Lung (tissue), 12 donors: ENCODE results near the gene CRTAC1. TPM values are rescaled to one million over a fixed set of nuclear protein-coding genes. Genes with fewer than 3 reads are reported as not detected.
A peak's percentile ranks its signal among the peaks of the same experiment; 100 is the strongest.

Experiments used
- ATAC-seq: fragments of 200-7000 bp; cut with Tn5 transposase; one replicate; pipeline ENCODE4 v1.9.1; 2020; ENCODE audit warnings: moderate number of reproducible peaks; ENCODE audit not compliant: insufficient read depth, low FRiP score
- DNase-seq, 3 donors: peaks; one replicate each; pipeline ENCODE4 v3.0.0-alpha.2; 2013 to 2017
- H3K27ac ChIP-seq, 2 donors: one replicate each; pipeline ENCODE4 v1.5.1; 2013; ENCODE audit warnings: mild to moderate bottlenecking in 2 of 2, moderate library complexity in 2 of 2, control low read depth in 1 of 2, inconsistent platforms in 1 of 2, low read depth in 1 of 2, low read length in 1 of 2
- H3K27me3 ChIP-seq, 3 donors: one replicate each; pipeline ENCODE4 v1.5.1; 2013; ENCODE audit warnings: low read length in 2 of 3; ENCODE audit not compliant: control insufficient read depth in 3 of 3, insufficient read depth in 3 of 3
- H3K36me3 ChIP-seq, 4 donors: one replicate each; pipeline ENCODE4 v1.5.1; 2013; ENCODE audit warnings: low read length in 4 of 4, mild to moderate bottlenecking in 1 of 4, moderate library complexity in 1 of 4; ENCODE audit not compliant: control insufficient read depth in 4 of 4, insufficient read depth in 4 of 4
- H3K4me1 ChIP-seq, 5 donors: one replicate each; pipeline ENCODE4 v1.5.1; 2013; ENCODE audit warnings: low read length in 5 of 5, mild to moderate bottlenecking in 2 of 5, moderate library complexity in 1 of 5; ENCODE audit not compliant: control insufficient read depth in 5 of 5, insufficient read depth in 5 of 5
- H3K4me3 ChIP-seq: one replicate; pipeline ENCODE4 v1.5.1; 2013; ENCODE audit warnings: mild to moderate bottlenecking, control low read depth, moderate library complexity
- H3K9ac ChIP-seq, 2 donors: one replicate each; pipeline ENCODE4 v1.5.1; 2013; ENCODE audit warnings: low read length in 2 of 2, control low read depth in 1 of 2; ENCODE audit not compliant: insufficient read depth in 1 of 2
- H3K9me3 ChIP-seq, 4 donors: one replicate each; pipeline ENCODE4 v1.5.1; 2013; ENCODE audit warnings: low read length in 3 of 4, mild to moderate bottlenecking in 1 of 4, moderate library complexity in 1 of 4; ENCODE audit not compliant: control insufficient read depth in 4 of 4, insufficient read depth in 3 of 4
- CTCF ChIP-seq: IDR thresholded peaks from 2 replicates; pipeline ENCODE4 v1.5.1; 2012; ENCODE audit warnings: mild to moderate bottlenecking; ENCODE audit errors: control extremely low read depth, extremely low read depth
- WGBS, 2 donors: extraction: QIAGEN DNeasy Blood & Tissue Kit; methylation state at CpG; one replicate each; pipeline ENCODE4 v1.1.7; 2013; 5-methylcytosine and 5-hydroxymethylcytosine counted together
- polyA plus RNA-seq, 2 donors: library from polyadenylated mRNA; stranded (reverse); fragments of 200-250 nt; gene quantifications; one replicate each; pipeline ENCODE4 v1.2.1, GENCODE V29; 2013
- total RNA-seq, 2 donors: library from RNA; depleted of rRNA in 1 of 2; stranded (reverse); fragments of >200 nt in 1 of 2; gene quantifications; one replicate each; pipeline ENCODE4 v1.2.1, GENCODE V29; 2014 to 2021
- donor health status: control.
- donor health status: control.
- donor health status: Bipolar disorder and iron deficiency.
- donor health status: healthy.
- donor health status: DM: yes; HTN: yes; CAD: no.

CRTAC1 gene
- total and polyA plus RNA-seq, 4 donors, result 45.8 to 82.4 (median 54.3) TPM

DNA sequence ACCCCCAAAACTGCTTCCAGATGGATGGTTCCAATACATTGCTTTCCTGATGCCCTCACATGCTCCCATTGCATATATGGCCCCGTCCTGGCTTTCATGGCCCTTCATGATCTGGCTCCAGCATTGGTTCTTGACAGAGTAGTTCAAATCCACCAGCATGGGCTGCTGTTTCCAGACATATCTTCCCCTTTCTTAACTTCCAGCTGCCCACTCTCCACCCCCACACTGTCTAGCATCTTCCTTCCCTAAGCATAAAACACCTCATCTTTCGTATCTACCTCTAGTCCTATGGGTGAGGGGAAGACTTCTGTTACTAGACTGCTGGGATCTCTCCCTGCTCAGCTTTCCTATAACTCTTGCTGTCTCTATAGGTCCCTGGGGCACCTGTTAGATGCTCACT, 194.0 kb downstream of the CRTAC1 start:
- no peaks in the 10 kb centered on the region for H3K9me3 ChIP-seq
- H3K36me3 ChIP-seq, result no peaks in the 10 kb centered on the region
- ATAC-seq, result no peak
- no peak overlapping the region for H3K9ac ChIP-seq
- no peak for TF ChIP-seq CTCF
- DNase-seq, result no peak
- peaks cover 0 to 5% (median 2%) of the 10 kb centered on the region in 3 donors for H3K27me3 ChIP-seq
- H3K4me1 ChIP-seq, result peaks cover 0 to 6% (median 0%) of the 10 kb centered on the region in 5 donors
- WGBS, 2 donors, result 83 to 84% methylated on average over 2 of the region's 2 CpGs
- H3K4me3 ChIP-seq, result no peak overlapping the region
- peak overlapping the region in 1 of 2 donors; percentile 8 for H3K27ac ChIP-seq

GRCh38 chr10:97831259-97831658, 199.2 kb downstream of the CRTAC1 start:
- Histone ChIP-seq H3K9ac (no peak overlapping the region), H3K36me3 (no peaks in the 10 kb centered on the region), H3K27me3 (peaks cover 0 to 2% (median 2%) of the 10 kb centered on the region in 3 donors), H3K4me1 (peaks cover 0 to 2% (median 0%) of the 10 kb centered on the region in 5 donors), H3K9me3 (peaks cover 0 to 2% (median 0%) of the 10 kb centered on the region in 4 donors), H3K4me3 (no peak overlapping the region), H3K27ac (no peak overlapping the region)
- no peak for TF ChIP-seq CTCF
- no peak for ATAC-seq
- WGBS, 2 donors, result 79 to 84% methylated on average over 2 of the region's 2 CpGs
- no peak for DNase-seq

GRCh38 chr10:97830064-97830463, 200.4 kb downstream of the CRTAC1 start:
- Histone ChIP-seq H3K4me1 (no peaks in the 10 kb centered on the region), H3K27ac (no peak overlapping the region), H3K9me3 (peaks cover 0 to 2% (median 0%) of the 10 kb centered on the region in 4 donors), H3K9ac (no peak overlapping the region), H3K27me3 (peaks cover 0 to 2% (median 2%) of the 10 kb centered on the region in 3 donors), H3K4me3 (no peak overlapping the region), H3K36me3 (no peaks in the 10 kb centered on the region)
- no peak for TF ChIP-seq CTCF
- DNase-seq (peak in 1 of 3 donors; percentile 10), ATAC-seq (peak; percentile 50)
- WGBS, 2 donors, result 19 to 24% methylated on average over 3 of the region's 3 CpGs

GRCh38 chr10:97828721-97829120, 201.7 kb downstream of the CRTAC1 start:
- H3K9ac ChIP-seq, result no peak overlapping the region
- no peak overlapping the region for H3K27ac ChIP-seq
- no peaks in the 10 kb centered on the region for H3K36me3 ChIP-seq
- no peaks in the 10 kb centered on the region for H3K4me1 ChIP-seq
- no peak for ATAC-seq
- DNase-seq, result no peak
- no peak overlapping the region for H3K4me3 ChIP-seq
- peaks cover 0 to 2% (median 0%) of the 10 kb centered on the region in 4 donors for H3K9me3 ChIP-seq
- WGBS, 2 donors, result 57 to 71% methylated on average over 2 of the region's 2 CpGs
- no peak for TF ChIP-seq CTCF
- peaks cover 0 to 2% (median 0%) of the 10 kb centered on the region in 3 donors for H3K27me3 ChIP-seq
